Tibial artery (tissue), 4 donors: Measurements from ENCODE around the gene YOD1.

Experiments used
- DNase-seq, 2 donors: peaks; one replicate each; pipeline ENCODE4 v3.0.0-alpha.2; 2019
- H3K27ac ChIP-seq, 2 donors: fragments of 200-600 bp; sonication (generic) in 1 of 2; 1 replicate in 1 of 2; 2 replicates in 1 of 2; pipeline ENCODE4 v1.5.1; 2018 to 2019; ENCODE audit warnings: mild to moderate bottlenecking in 1 of 2
- H3K27me3 ChIP-seq, 2 donors: fragments of 200-600 bp; sonication (generic) in 1 of 2; one replicate each; pipeline versions ENCODE4 v1.5.1 to v1.6.0; 2016 to 2019
- H3K36me3 ChIP-seq, 3 donors: fragments of 200-600 bp; sonication (generic) in 2 of 3; one replicate each; pipeline ENCODE4 v1.5.1; 2016 to 2019; ENCODE audit warnings: mild to moderate bottlenecking in 2 of 3
- H3K4me1 ChIP-seq, 4 donors: fragments of 200-600 bp; sonication (generic) in 2 of 4; 1 replicate in 3 of 4; 2 replicates in 1 of 4; pipeline ENCODE4 v1.5.1; 2016 to 2019
- H3K4me3 ChIP-seq, 2 donors: fragments of 200-600 bp; sonication (generic) in 1 of 2; 1 replicate in 1 of 2; 2 replicates in 1 of 2; pipeline ENCODE4 v1.5.1; 2018 to 2019; ENCODE audit warnings: mild to moderate bottlenecking in 2 of 2
- H3K9me3 ChIP-seq, 3 donors: fragments of 200-600 bp; sonication (generic) in 1 of 3; one replicate each; pipeline ENCODE4 v1.5.1; 2016 to 2019
- intact Hi-C: fragments of 100-400 bp; cut with DNase I; formaldehyde crosslinking; loops from one replicate; pipeline ENCODE4 v1.15.0; 2023; ENCODE audit warnings: low total_unique reads
- TF ChIP-seq, protein P1 (sequence below), 2 experiments: fragments of 200-600 bp in 1 of 2; fragments of 450-650 bp in 1 of 2; IDR thresholded peaks; one replicate each; pipeline ENCODE4 v1.5.1; 2017 to 2019; ENCODE audit warnings: antibody characterized with exemption in 2 of 2, mild to moderate bottlenecking in 1 of 2, moderate library complexity in 1 of 2

Gene YOD1

DNA sequence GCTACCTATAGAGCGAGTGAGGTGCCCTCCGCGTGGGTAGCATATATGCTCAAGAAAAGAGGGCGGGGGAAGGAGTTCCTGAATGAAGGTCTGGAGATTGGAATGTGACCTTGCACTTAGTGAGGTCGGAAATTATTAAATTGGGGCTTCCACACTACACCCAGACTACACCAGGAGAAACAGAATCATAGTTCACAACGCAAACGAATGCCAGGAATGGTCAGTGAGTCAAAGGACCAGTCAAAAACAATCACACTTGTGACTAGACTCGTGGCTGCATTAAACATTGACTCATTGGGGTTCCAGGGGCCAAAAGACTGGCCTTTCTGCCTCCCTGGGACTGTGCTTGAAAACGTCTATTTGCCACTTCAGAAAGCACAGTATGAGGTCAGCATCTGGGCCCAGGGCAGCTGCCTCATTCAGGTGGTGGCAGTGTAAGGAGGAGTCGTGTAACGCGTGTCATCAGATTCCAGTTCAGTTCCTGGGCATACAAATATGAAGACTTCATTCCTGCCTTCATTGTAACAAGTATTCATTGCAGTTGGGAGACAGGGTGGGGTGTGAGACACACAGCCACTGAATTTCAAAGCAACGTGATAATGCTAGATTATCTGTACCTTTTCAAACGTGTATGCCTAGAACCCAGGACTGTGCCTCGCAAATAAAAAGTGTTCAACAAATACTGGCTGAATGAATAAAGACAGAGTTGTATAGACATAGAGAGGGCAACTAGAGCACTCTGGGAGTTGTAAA lies at the start of gene YOD1:
YOD1 (minus strand) TSS at position 18 of the 753 bp plus-strand sequence. CDS start 178 bp downstream, outside the sequence.
- intact Hi-C loops, result no loop called here
- peaks cover 0 to 47% (median 27%) of the 10 kb centered on the region in 4 donors for H3K4me1 ChIP-seq
- H3K9me3 ChIP-seq, result no peaks in the 10 kb centered on the region
- no peak for DNase-seq
- no peaks in the 10 kb centered on the region for H3K27me3 ChIP-seq
- peak within 1 kb of the TSS; percentile 83 to 85 for H3K4me3 ChIP-seq
- TF ChIP-seq, protein P1, sequence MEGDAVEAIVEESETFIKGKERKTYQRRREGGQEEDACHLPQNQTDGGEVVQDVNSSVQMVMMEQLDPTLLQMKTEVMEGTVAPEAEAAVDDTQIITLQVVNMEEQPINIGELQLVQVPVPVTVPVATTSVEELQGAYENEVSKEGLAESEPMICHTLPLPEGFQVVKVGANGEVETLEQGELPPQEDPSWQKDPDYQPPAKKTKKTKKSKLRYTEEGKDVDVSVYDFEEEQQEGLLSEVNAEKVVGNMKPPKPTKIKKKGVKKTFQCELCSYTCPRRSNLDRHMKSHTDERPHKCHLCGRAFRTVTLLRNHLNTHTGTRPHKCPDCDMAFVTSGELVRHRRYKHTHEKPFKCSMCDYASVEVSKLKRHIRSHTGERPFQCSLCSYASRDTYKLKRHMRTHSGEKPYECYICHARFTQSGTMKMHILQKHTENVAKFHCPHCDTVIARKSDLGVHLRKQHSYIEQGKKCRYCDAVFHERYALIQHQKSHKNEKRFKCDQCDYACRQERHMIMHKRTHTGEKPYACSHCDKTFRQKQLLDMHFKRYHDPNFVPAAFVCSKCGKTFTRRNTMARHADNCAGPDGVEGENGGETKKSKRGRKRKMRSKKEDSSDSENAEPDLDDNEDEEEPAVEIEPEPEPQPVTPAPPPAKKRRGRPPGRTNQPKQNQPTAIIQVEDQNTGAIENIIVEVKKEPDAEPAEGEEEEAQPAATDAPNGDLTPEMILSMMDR (IDR thresholded peaks at IDR 0.05), result no peak
- H3K27ac ChIP-seq, result peak within 1 kb of the TSS; percentile 85 to 86
- peaks cover 14 to 23% (median 15%) of the 10 kb centered on the region in 3 donors for H3K36me3 ChIP-seq

DNA sequence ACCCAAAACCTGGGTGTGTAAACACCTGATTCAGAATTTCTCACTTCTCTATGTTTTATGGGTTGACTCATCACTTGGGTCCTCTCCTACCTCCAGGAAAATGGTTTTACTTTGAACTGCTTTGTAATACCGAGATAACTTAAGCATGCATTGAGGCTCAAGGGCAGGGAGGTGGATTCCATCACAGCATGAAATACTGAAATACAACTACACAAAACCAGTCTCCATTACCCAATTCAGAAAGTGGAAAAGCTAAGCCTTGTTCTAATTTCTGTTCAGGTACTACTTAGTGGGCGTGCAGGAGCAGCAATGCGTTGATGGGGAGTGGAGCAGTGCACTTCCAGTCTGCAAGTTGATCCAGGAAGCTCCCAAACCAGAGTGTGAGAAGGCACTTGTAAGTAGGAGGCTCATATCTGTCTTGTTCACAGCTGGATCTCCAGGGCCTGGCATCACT lies 46.9 kb upstream of the YOD1 start:
- Histone ChIP-seq H3K9me3 (no peaks in the 10 kb centered on the region), H3K27ac (no peak overlapping the region), H3K4me3 (no peak overlapping the region), H3K36me3 (no peaks in the 10 kb centered on the region), H3K4me1 (no peaks in the 10 kb centered on the region), H3K27me3 (peaks cover 0 to 2% of the 10 kb centered on the region in 2 donors)
- no peak for DNase-seq
- TF ChIP-seq, protein P1 (IDR thresholded peaks at IDR 0.05), result no peak
- intact Hi-C loops, result no loop called here

DNA sequence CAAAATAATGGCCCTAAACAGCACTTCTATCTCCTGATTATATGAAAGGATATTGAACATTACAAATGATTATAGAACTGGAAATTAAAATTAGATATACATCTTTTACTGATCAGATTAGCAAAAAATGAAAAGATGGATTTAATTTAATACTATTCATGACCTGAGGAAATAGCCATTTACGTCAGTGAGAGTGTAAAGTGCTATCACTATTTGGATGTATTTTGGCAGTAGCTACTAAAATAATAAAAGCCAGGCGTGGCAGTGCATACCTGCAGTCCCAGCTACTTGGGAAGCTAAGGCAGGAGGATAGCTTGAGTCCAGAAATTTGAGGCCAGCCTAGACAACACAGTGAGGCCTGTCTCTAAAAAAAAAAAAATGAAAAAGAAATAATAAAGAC lies 42.9 kb upstream of the YOD1 start:
- Histone ChIP-seq H3K9me3 (no peaks in the 10 kb centered on the region), H3K4me3 (no peak overlapping the region), H3K4me1 (no peaks in the 10 kb centered on the region), H3K27ac (no peak overlapping the region), H3K27me3 (peaks cover 0 to 2% of the 10 kb centered on the region in 2 donors), H3K36me3 (no peaks in the 10 kb centered on the region)
- TF ChIP-seq, protein P1 (IDR thresholded peaks at IDR 0.05), result no peak
- DNase-seq, result no peak
- intact Hi-C loops, result no loop called here

DNA sequence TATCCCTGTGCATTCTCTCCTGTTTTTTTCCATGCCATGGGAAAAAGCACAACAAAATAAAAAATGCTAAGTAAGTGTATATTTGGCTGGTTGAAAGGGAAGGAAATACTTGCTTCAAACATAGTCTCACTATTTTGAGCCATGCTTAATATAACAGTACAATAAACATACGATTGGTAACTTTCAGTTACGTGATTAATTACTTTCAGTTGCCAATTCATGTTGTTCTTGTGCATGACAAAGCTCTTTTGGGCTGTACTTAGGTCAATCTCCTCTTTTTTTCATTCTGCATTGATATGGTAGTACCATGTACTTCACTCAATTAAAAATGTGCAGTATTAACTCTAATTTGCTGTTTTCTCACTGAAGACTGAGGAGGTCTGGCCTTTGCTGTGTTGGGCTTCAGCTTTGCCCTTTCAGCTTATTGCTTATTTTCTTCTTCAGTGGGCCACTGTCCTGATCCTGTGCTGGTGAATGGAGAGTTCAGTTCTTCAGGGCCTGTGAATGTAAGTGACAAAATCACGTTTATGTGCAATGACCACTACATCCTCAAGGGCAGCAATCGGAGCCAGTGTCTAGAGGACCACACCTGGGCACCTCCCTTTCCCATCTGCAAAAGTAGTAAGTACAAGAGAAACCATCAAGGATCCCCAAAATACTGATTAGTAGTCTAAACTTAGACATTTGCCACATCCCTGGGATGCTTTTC lies 40.3 kb upstream of the YOD1 start:
- H3K4me1 ChIP-seq, result no peaks in the 10 kb centered on the region
- no peak overlapping the region for H3K27ac ChIP-seq
- H3K36me3 ChIP-seq, result no peaks in the 10 kb centered on the region
- no peaks in the 10 kb centered on the region for H3K9me3 ChIP-seq
- H3K27me3 ChIP-seq, result no peaks in the 10 kb centered on the region
- TF ChIP-seq, protein P1 (IDR thresholded peaks at IDR 0.05), result no peak
- no peak overlapping the region for H3K4me3 ChIP-seq
- intact Hi-C loops, result no loop called here
- DNase-seq, result no peak

DNA sequence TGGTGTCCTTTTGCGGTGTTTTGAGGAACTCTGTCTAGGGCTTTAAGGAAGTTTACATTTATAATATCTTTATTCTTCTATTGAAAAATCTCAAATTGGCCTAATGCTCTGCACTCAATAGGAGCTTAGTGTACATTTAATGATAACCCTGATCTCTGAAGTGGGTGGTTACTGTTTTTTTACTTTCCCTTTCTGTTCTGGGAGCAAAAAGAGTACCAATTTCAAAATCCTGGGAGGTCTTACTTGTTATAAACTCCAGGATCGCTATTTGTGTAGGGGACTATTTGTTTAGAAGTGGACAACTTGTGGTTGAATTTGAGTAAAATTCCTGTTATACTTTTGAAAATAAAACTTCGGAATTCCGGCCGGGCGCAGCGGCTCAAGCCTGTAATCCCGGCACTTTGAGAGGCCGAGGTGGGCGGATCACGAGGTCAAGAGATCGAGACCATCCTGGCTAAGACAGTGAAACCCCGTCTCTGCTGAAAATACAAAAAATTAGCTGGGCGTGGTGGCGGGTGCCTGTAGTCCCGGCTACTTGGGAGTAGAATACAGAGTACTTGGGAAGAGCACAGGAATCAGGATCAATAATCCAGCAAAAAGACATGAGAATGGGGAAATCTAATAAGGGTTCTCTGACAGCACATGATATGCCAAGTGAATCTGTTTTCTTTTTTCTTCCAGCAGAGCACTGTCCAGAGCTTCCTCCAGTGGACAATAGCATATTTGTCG lies 38.8 kb upstream of the YOD1 start:
- H3K27ac ChIP-seq, result no peak overlapping the region
- no peak for DNase-seq

More for the DNA sequence above, 38.8 kb upstream of the YOD1 start:
- TF ChIP-seq, protein P1 (IDR thresholded peaks at IDR 0.05), result no peak
- no peaks in the 10 kb centered on the region for H3K36me3 ChIP-seq
- no peak overlapping the region for H3K4me3 ChIP-seq
- intact Hi-C loops, result no loop called here
- no peaks in the 10 kb centered on the region for H3K4me1 ChIP-seq
- no peaks in the 10 kb centered on the region for H3K9me3 ChIP-seq
- H3K27me3 ChIP-seq, result no peaks in the 10 kb centered on the region
